Progenitor cell of endocrine pancreas (in vitro differentiated cells): Measurements from ENCODE around the gene ANKRD39. TPM values are rescaled to one million over a fixed set of nuclear protein-coding genes. Genes with fewer than 3 reads are reported as not detected.

ENCODE experiments used
- DNase-seq: peaks from one replicate; pipeline ENCODE4 v3.0.0; 2021; ENCODE audit warnings: low spot score; ENCODE audit not compliant: unreplicated experiment
- H3K27ac Mint-ChIP-seq: 2 replicates; pipeline ENCODE4 v1.8.0; 2021; ENCODE audit warnings: mild to moderate bottlenecking, moderate library complexity, mixed read lengths
- H3K27me3 Mint-ChIP-seq: 2 replicates; pipeline ENCODE4 v1.8.0; 2021; ENCODE audit warnings: mixed read lengths
- H3K36me3 Mint-ChIP-seq: 2 replicates; pipeline ENCODE4 v1.8.0; 2022; ENCODE audit warnings: mixed read lengths; ENCODE audit not compliant: insufficient read depth
- H3K4me1 Mint-ChIP-seq: 2 replicates; pipeline ENCODE4 v1.8.0; 2021; ENCODE audit warnings: low read depth, mixed read lengths
- H3K4me3 Mint-ChIP-seq: 2 replicates; pipeline ENCODE4 v1.8.0; 2021; ENCODE audit warnings: low read depth, mild to moderate bottlenecking, moderate library complexity, mixed read lengths
- H3K9me3 Mint-ChIP-seq: 2 replicates; pipeline ENCODE4 v1.8.0; 2021; ENCODE audit warnings: low read depth, mixed read lengths
- total RNA-seq: library from RNA; stranded (reverse); gene quantifications from 2 replicates; pipeline ENCODE4 v1.2.1, GENCODE V29; 2021
- TF ChIP-seq, protein P1 (sequence below): fragments of 200-600 bp; sonication (generic); IDR thresholded peaks from one replicate; pipeline ENCODE4 v1.5.0; 2021; ENCODE audit warnings: antibody characterized with exemption, mild to moderate bottlenecking; ENCODE audit not compliant: unreplicated experiment

Gene ANKRD39
- total RNA-seq, 1 donor from 2014 or later = 16.1 TPM

DNA sequence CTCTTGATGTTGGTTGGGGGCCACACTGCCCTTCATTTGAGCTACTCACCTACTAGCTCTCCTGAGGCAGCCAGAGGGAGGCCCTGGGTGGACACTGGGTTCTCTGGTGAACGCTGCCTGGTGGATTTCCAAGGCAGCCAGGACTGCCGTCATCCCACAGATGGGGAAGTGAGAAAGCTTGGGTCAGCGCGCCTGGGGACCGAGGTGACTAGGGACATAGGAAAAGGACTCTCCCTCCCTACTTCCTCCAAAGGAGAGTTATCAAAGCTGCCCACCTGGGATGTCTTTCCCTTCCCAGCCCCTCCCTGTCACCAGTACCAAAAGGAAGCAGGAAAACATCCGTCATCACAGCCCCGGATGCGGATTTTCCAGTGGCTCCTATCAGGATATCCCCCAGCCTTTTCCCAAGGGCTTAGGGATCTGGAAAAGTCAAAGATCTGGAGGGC is 15.9 kb upstream of the ANKRD39 start:
- H3K27ac Mint-ChIP-seq = no peak overlapping the region
- H3K4me1 Mint-ChIP-seq = peaks cover 10% of the 10 kb centered on the region
- H3K4me3 Mint-ChIP-seq = no peak overlapping the region
- H3K9me3 Mint-ChIP-seq = no peaks in the 10 kb centered on the region
- DNase-seq = no peak
- no peaks in the 10 kb centered on the region for H3K36me3 Mint-ChIP-seq
- TF ChIP-seq, protein P1, sequence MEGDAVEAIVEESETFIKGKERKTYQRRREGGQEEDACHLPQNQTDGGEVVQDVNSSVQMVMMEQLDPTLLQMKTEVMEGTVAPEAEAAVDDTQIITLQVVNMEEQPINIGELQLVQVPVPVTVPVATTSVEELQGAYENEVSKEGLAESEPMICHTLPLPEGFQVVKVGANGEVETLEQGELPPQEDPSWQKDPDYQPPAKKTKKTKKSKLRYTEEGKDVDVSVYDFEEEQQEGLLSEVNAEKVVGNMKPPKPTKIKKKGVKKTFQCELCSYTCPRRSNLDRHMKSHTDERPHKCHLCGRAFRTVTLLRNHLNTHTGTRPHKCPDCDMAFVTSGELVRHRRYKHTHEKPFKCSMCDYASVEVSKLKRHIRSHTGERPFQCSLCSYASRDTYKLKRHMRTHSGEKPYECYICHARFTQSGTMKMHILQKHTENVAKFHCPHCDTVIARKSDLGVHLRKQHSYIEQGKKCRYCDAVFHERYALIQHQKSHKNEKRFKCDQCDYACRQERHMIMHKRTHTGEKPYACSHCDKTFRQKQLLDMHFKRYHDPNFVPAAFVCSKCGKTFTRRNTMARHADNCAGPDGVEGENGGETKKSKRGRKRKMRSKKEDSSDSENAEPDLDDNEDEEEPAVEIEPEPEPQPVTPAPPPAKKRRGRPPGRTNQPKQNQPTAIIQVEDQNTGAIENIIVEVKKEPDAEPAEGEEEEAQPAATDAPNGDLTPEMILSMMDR = no peak
- peaks cover 18% of the 10 kb centered on the region for H3K27me3 Mint-ChIP-seq

DNA sequence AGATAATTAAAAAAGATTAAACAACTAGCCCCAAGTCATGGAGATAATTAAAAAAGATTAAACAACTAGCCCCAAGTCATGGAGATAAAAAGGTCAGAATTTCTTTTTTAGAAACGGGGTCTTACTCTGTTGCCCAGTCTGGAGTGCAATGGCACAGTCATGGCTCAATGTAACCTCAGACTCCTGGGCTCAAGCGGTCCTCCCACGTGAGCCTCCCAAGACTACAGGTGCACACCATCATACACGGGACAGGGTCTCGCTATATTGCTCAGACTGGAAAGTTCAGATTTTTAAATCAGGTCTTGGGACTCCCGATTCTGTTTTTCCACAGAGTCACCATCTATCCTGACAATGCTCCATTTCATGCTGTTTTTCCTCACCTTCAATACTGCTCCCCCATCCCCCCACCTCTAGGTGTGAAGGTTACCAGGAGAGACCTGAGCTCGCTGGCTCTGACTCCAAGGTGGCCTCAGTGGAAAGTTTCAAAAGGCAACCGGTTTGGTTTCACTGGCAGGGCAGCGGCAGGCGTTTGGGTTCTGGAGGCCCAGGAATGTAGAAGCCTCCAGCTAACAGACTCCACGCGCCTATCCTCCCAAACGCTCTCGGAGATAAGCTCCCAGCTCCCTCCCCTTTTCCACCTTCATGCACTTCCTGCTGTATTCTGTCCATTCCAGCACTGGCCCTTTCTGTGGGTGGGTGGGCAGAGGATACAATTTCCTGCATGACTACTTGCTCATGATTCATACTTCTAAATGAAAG is 15.0 kb upstream of the ANKRD39 start:
- TF ChIP-seq, protein P1 = no peak
- H3K9me3 Mint-ChIP-seq = no peaks in the 10 kb centered on the region
- no peak overlapping the region for H3K27ac Mint-ChIP-seq
- H3K4me3 Mint-ChIP-seq = no peak overlapping the region
- H3K4me1 Mint-ChIP-seq = peaks cover 11% of the 10 kb centered on the region
- H3K36me3 Mint-ChIP-seq = no peaks in the 10 kb centered on the region
- no peak for DNase-seq
- H3K27me3 Mint-ChIP-seq = peaks cover 18% of the 10 kb centered on the region

DNA sequence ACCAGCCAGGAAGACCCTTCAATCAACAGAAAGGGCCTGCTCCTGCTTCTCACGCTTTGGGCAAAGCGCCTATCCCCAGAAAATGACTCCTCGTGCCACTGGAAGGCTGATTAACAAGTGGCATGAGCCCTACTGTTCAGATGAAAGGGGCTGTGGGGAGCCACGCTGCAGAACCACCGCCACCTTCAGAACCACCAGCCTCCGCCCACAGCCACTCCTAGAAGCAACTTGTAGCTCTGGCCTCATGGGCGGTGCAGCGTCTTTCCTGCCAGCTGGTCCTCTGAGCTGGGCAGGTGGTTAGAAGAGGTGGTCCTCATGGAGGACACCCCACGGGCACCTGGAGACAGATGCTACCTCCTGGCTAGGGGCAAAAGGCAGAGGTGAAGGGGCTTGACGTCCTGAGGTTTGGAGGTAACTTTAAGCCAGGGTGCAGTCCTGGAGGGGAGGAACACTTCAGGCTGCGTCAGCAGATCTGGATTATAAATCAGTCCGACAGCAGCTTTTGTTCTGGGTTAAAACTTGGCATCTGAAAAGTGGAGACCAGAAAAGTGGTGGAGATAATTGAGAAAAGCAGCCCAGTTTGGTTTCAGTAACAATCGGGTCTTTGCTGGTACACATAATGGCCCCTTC is 12.9 kb upstream of the ANKRD39 start:
- peak overlapping the region; percentile 76 for H3K4me3 Mint-ChIP-seq
- H3K4me1 Mint-ChIP-seq = peaks cover 21% of the 10 kb centered on the region
- H3K9me3 Mint-ChIP-seq = no peaks in the 10 kb centered on the region
- DNase-seq = no peak
- H3K27me3 Mint-ChIP-seq = peaks cover 15% of the 10 kb centered on the region
- peaks cover 5% of the 10 kb centered on the region for H3K36me3 Mint-ChIP-seq
- TF ChIP-seq, protein P1 = no peak
- H3K27ac Mint-ChIP-seq = peak overlapping the region; percentile 93

DNA sequence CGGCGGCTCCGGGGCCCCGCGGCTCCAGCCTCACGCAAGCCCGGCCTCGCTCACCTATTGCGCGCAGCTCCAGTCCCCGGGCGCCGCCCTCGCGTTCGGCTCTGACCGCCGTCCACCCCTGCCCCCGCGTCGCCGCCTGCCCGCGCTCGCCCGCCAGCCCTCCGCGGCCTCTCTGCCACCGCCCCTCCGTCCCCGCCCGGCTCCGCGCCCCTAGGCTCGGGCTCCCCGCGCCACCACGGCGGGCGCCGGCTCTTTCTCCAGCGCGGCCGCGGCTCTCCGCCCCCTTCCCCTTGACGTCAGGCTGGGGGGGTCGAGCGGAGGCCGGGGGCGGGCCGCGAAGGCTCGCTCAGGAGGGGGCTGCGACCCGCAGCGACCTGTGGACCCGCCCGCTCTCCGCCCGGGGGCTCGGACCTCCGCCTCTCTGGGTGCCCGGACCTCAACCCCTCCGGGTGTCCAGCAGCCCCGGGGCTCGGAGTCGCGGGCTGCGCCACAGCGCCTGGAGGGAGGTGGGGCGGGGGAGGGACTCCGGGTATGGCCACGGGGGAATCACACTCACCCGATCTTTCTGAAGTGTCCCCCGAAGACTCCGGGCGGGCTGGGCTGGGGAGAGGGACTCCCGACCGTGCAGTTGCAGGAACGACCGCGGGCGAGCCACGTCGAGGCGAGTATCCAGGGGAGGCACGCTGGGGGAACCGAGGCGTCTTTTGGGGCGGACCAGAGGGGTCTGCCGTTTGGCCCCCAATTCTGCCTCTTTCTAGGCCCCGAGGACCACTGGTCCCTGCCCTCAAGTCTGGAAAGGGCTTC is 12.2 kb upstream of the ANKRD39 start, which contains the start of gene SEMA4C:
TSS of gene SEMA4C (minus strand) at position 259 of the 804 bp plus-strand sequence. CDS start 2,194 bp downstream, outside the sequence.
- Mint-ChIP-seq H3K4me1 (peaks cover 20% of the 10 kb centered on the region), H3K36me3 (peaks cover 7% of the 10 kb centered on the region), H3K9me3 (no peaks in the 10 kb centered on the region), H3K27me3 (peaks cover 12% of the 10 kb centered on the region), H3K4me3 (peak within 1 kb of the TSS; percentile 79), H3K27ac (peak within 1 kb of the TSS; percentile 93)
- TF ChIP-seq, protein P1 = no peak
- DNase-seq = peak; percentile 48

DNA sequence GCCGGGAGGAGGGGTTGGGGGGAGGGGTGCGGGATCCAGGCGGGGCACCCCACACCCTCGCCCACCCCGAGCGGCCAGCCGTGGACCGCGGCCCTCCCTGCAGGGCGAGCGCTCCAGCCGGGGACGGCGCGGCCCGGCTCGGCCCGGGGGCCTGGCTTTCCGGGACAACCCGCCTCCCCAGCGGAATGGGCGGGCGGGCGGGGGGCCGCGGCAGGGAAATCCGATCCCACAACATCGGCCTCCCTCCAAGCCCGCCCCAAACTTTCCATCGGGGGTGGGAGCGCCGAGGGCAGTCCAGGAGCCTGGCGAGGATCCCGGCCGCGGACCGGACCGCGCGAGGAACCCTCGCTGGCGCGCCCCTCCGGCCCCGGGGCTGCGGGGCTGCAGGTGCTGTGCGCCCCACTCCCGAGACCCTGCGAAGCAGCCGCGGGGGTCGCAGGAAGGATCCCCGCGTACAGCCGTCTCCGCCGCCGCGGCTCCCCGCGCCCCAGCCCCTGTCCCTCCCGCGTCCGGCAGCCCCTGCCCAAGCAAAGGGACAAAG is 11.5 kb upstream of the ANKRD39 start:
- TF ChIP-seq, protein P1 = peak; percentile 4
- H3K4me1 Mint-ChIP-seq = peaks cover 19% of the 10 kb centered on the region
- DNase-seq = no peak
- H3K27me3 Mint-ChIP-seq = peaks cover 7% of the 10 kb centered on the region
- peak overlapping the region; percentile 79 for H3K4me3 Mint-ChIP-seq
- no peak overlapping the region for H3K27ac Mint-ChIP-seq
- peaks cover 7% of the 10 kb centered on the region for H3K36me3 Mint-ChIP-seq
- no peaks in the 10 kb centered on the region for H3K9me3 Mint-ChIP-seq
